Adrenal gland (tissue), 12 donors: ENCODE data around the gene TH. TPM values are rescaled to one million over a fixed set of nuclear protein-coding genes. Genes with fewer than 3 reads are reported as not detected.

Source experiments
- DNase-seq, 7 donors: peaks; one replicate each; pipeline ENCODE4 v3.0.0-alpha.2; 2019 to 2020
- H3K27ac ChIP-seq, 5 donors: fragments of 200-600 bp; sonication (generic) in 4 of 5; 1 replicate in 3 of 5; 2 replicates in 2 of 5; pipeline versions ENCODE4 v1.5.1 to v1.8.0; 2016 to 2020; ENCODE audit warnings: mild to moderate bottlenecking in 1 of 5
- H3K27me3 ChIP-seq: fragments of 200-600 bp; 2 replicates; pipeline ENCODE4 v1.8.0; 2021
- H3K36me3 ChIP-seq, 2 donors: fragments of 200-600 bp; replicated peaks in 1 of 2; 1 replicate in 1 of 2; 2 replicates in 1 of 2; pipeline versions ENCODE4 v1.5.1 to v1.8.0; 2018 to 2022
- H3K4me1 ChIP-seq, 2 donors: fragments of 200-600 bp; replicated peaks in 1 of 2; 1 replicate in 1 of 2; 2 replicates in 1 of 2; pipeline versions ENCODE4 v1.5.1 to v1.8.0; 2018 to 2021
- H3K4me3 ChIP-seq, 4 donors: fragments of 200-600 bp; sonication (generic) in 3 of 4; one replicate each; pipeline ENCODE4 v1.5.1; 2016 to 2018
- H3K9me3 ChIP-seq, 3 donors: fragments of 200-600 bp; sonication (generic) in 1 of 3; replicated peaks in 1 of 3; 1 replicate in 2 of 3; 2 replicates in 1 of 3; pipeline versions ENCODE4 v1.5.1 to v1.8.0; 2016 to 2021
- POLR2A ChIP-seq, 2 donors: fragments of 450-650 bp; IDR thresholded peaks; one replicate each; pipeline ENCODE4 v1.6.1; 2017; ENCODE audit warnings: antibody characterized with exemption in 2 of 2, mild to moderate bottlenecking in 2 of 2, moderate library complexity in 1 of 2
- WGBS, 4 donors: extraction: QIAGEN DNeasy Blood & Tissue Kit in 2 of 4; methylation state at CpG; one replicate each; pipeline versions ENCODE4 v1.1.5 to v1.1.7; 2013 to 2017; 5-methylcytosine and 5-hydroxymethylcytosine counted together
- intact Hi-C, 2 donors: fragments of 100-400 bp; cut with DNase I; formaldehyde crosslinking; loops; one replicate each; pipeline versions ENCODE4 v1.14.1 to v1.15.0; 2022 to 2023
- polyA plus RNA-seq, 3 donors: library from polyadenylated mRNA; stranded (reverse); fragments of 200-250 nt in 2 of 3; fragments of 350-450 nt in 1 of 3; fragmentation: Illumina TruSeq in 1 of 3; extraction: RNeasy Lipid Tissue Mini Kit (QIAGEN cat#74804) in 1 of 3; gene quantifications; one replicate each; pipeline ENCODE4 v1.2.3, GENCODE V29; 2013 to 2014
- total RNA-seq, 9 donors: library from RNA; depleted of rRNA in 4 of 9; stranded (reverse); fragments of >200 nt in 4 of 9; fragments of 120-200 nt in 1 of 9; fragmentation: NEBNext Ultra II Directional in 1 of 9; extraction: Animal tissue kit (Norgen Biotek cat#: 25700) in 1 of 9; gene quantifications; one replicate each; pipeline versions ENCODE4 v1.1.0 to v1.2.4, GENCODE V29; 2013 to 2023
- TF ChIP-seq, protein P1 (sequence below), 6 experiments: fragments of 450-650 bp in 4 of 6; fragments of 200-600 bp in 2 of 6; sonication (generic) in 1 of 6; IDR thresholded peaks; 1 replicate in 5 of 6; 2 replicates in 1 of 6; pipeline versions ENCODE4 v1.5.1 to v1.8.0; 2016 to 2021; ENCODE audit warnings: antibody characterized with exemption in 6 of 6, mild to moderate bottlenecking in 2 of 6, moderate library complexity in 1 of 6
- donor health status: healthy with polysubstance abuse.
- donor health status: Bipolar disorder and iron deficiency.
- donor health status: DM: yes; HTN: yes; CAD: no.
- donor health status: DM: no; HTN: no; CAD: no.
- donor health status: DM: no; HTN: no; CAD: no.
- donor health status: DM: yes; HTN: yes; CAD: no.

TH gene
- total and polyA plus RNA-seq, 12 donors, result 0.54 to 1,253 (median 55.2) TPM; not detected in 1

DNA sequence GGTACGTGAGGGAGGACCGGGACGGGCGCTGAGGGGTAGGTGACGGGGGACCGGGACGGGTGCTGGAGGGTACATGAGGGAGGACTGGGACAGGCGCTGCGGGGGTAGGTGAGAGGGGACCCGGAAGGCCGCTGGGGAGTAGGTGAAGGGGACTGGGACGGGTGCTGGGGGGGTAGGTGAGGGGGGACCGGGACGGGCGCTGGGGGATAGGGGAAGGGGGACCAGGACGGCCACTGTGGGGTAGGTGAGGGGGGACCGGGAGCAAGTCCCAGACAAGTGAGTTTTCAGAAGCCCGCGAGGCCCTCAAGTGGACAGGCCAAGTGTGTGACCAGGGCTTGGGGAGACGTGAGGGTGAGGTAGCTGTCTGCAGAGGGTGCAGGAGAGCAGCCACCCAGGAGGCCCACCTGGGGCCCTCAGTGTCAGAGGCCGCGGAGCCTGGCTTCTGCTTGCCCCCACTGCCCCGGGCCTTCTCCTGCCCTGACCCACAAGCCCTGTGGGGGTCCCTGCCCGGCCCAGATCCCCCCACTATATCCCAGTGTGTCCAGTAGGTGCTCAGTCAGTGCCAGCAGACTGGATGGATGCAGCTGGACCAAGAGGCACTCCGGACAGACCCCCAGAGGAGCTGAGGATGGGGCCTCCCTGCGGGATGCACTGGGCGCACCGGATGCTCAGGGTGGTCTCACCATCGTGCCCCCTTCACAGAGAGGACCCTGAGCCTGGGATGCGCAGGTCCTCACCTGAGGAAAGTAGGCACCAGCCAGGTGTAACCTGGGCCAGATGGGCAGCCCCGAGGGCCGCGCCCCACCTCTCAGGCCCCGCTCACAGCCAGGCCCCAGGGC, 44.2 kb upstream of the TH start:
- Histone ChIP-seq H3K27ac (no peak overlapping the region), H3K4me1 (no peaks in the 10 kb centered on the region), H3K27me3 (no peaks in the 10 kb centered on the region), H3K36me3 (no peaks in the 10 kb centered on the region), H3K4me3 (no peak overlapping the region), H3K9me3 (no peaks in the 10 kb centered on the region)
- DNase-seq, result peak in 1 of 7 donors; percentile 12
- intact Hi-C loops, result no loop called here
- WGBS, 4 donors, result 84 to 91% (median 88%) methylated on average over 20 to 34 of the region's 34 CpGs
- no peak for TF ChIP-seq POLR2A (IDR thresholded peaks at IDR 0.05)
- TF ChIP-seq, protein P1, sequence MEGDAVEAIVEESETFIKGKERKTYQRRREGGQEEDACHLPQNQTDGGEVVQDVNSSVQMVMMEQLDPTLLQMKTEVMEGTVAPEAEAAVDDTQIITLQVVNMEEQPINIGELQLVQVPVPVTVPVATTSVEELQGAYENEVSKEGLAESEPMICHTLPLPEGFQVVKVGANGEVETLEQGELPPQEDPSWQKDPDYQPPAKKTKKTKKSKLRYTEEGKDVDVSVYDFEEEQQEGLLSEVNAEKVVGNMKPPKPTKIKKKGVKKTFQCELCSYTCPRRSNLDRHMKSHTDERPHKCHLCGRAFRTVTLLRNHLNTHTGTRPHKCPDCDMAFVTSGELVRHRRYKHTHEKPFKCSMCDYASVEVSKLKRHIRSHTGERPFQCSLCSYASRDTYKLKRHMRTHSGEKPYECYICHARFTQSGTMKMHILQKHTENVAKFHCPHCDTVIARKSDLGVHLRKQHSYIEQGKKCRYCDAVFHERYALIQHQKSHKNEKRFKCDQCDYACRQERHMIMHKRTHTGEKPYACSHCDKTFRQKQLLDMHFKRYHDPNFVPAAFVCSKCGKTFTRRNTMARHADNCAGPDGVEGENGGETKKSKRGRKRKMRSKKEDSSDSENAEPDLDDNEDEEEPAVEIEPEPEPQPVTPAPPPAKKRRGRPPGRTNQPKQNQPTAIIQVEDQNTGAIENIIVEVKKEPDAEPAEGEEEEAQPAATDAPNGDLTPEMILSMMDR (IDR thresholded peaks at IDR 0.05), result no peak

DNA sequence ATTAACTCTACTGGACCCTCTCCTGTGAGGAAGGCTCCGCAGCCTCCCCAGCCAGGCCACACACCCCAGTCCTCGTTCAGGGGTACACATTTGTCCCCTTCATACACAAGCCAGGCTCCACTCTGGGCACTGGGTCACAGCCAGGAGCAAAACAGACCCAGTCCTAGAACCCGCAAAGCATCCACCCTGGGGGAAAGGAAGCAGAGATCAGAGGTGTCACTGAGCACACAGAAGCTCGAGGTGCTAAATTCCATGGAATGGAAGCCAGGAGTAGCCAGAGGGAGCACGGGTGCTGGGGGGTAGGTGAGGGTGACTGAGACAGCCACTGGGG, 43.6 kb upstream of the TH start:
- 79 to 92% (median 88%) methylated on average over 5 of the region's 5 CpGs for WGBS, 4 donors
- TF ChIP-seq POLR2A (IDR thresholded peaks at IDR 0.05), result no peak
- TF ChIP-seq, protein P1 (IDR thresholded peaks at IDR 0.05), result no peak
- H3K9me3 ChIP-seq, result no peaks in the 10 kb centered on the region
- H3K36me3 ChIP-seq, result no peaks in the 10 kb centered on the region
- intact Hi-C loops, result no loop called here
- no peaks in the 10 kb centered on the region for H3K4me1 ChIP-seq
- no peaks in the 10 kb centered on the region for H3K27me3 ChIP-seq
- H3K4me3 ChIP-seq, result no peak overlapping the region
- DNase-seq, result no peak
- no peak overlapping the region for H3K27ac ChIP-seq

DNA sequence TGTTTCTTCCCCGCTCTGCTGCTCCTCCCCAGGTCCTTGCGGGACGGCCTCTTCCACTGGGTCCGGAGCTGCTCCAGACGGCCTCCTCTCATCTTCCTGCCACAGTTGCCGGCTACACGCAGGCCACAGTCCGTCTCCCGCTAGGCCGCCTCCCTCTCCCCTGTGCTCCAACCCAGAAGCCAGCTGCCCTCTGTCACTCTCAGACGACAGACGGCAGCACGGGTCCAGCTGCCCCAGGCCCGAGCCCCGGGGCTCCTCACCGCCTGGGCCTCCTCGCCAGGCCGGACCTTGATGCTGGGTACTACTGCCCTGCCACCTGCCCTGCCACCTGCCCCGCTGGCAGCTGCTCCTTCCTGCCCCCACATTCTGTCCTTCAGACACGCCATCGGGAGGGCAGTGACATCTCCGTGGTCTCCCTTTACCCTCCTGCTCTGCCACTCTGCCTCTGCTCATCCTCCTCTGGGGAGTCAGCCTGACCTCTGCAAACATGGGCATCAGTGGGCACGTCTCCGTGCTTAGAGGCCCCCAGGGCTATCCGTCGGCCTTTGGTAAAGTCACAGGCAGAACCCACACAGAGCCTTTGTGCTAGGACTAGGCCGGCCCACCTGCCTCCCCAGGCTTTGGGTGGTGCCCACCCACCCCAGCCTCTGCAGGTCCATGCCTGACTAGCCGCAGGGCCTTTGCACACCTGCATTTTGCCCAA, 43.1 kb upstream of the TH start:
- Histone ChIP-seq H3K36me3 (no peaks in the 10 kb centered on the region), H3K9me3 (no peaks in the 10 kb centered on the region), H3K27ac (no peak overlapping the region), H3K4me1 (no peaks in the 10 kb centered on the region), H3K4me3 (no peak overlapping the region), H3K27me3 (no peaks in the 10 kb centered on the region)
- TF ChIP-seq POLR2A (IDR thresholded peaks at IDR 0.05), result no peak
- DNase-seq, result peak in 1 of 7 donors; percentile 5
- intact Hi-C loops, result no loop called here
- WGBS, 4 donors, result 86 to 88% (median 86%) methylated on average over 28 of the region's 28 CpGs

DNA sequence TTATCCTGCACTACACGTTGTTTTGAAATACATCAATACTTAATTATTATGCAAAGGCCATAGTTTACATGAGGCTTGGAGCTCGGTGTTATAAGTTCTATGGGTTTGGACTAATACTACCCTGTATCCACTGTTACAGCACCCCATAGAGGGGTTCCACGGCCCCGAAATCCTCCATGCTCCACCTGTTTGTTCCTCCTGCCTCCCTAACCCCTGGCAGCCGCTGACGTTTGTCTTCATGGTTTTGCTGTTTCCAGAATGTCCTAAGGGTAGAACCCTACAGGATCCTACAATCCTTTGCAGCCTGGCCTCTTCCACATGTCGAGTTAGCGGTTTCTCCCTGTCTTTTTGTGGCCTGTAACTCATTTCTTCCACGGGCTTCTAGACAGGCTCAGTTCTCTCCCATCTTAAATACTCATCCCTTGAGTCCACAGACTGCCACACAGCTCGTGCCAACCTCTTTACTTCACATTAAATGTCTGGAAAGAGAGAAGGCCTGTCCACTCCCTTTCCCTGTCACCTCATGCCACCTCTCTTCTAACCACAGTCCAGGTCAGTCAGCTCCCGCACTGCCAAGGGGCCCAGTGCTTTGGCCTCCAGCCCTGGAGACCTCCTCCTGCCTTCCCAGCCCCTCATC, 42.4 kb upstream of the TH start:
- DNase-seq, result no peak
- 78 to 88% (median 80%) methylated on average over 11 of the region's 11 CpGs for WGBS, 4 donors
- no peaks in the 10 kb centered on the region for H3K9me3 ChIP-seq
- intact Hi-C loops, result no loop called here
- peaks cover 3% of the 10 kb centered on the region for H3K27me3 ChIP-seq
- no peak for TF ChIP-seq POLR2A (IDR thresholded peaks at IDR 0.05)
- TF ChIP-seq, protein P1 (IDR thresholded peaks at IDR 0.05), result no peak
- H3K27ac ChIP-seq, result no peak overlapping the region
- H3K4me1 ChIP-seq, result no peaks in the 10 kb centered on the region
- H3K4me3 ChIP-seq, result no peak overlapping the region
- no peaks in the 10 kb centered on the region for H3K36me3 ChIP-seq
